ENCODE results near the gene JAK3.

JAK3 gene

DNA sequence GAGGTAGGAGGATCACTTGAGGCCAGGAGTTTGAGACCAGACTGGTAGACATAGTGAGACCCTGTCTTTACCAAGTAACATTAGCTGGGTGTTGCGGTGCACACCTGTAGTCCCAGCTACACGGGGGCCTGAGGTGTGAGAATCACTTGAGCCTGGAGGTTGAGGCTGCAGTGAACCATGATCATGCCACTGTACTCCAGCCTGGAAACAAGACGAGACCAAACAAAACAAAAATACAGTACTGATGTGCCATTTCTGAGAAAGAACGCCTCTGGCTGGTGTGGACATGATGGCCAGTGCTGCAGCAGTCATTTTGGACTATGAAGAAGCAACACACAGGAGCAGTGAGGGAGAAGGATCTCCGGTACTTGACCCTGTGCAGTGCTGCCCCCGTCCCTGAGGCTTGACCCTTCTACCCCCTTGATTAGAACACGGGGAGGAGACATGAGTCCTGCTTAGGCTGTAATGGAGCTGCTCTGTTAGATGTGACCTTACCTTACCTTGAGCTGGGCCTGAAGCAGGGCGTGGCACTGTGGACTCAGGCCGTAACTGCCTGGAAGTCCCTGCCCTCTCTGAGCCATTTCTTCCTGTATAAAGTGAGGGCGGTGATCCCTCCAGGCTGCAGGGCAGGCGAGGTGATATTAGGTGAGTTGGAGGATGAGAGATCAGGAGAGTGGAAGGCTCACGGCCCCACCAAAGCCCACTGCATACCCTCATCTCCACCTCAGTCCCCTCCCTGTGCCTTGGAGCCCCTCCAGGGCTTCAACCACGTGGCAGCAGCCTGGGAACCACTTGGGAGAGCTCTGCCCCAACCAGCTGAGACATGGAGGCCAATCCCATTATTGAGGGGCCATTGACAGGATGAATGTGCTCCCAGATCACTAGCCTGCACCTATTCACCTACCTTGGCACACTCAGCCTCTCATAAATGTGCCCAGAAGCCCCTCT, 17.9 kb upstream of the JAK3 start:
- no peak for DNase-seq (ENCODE audit: low read depth)

DNA sequence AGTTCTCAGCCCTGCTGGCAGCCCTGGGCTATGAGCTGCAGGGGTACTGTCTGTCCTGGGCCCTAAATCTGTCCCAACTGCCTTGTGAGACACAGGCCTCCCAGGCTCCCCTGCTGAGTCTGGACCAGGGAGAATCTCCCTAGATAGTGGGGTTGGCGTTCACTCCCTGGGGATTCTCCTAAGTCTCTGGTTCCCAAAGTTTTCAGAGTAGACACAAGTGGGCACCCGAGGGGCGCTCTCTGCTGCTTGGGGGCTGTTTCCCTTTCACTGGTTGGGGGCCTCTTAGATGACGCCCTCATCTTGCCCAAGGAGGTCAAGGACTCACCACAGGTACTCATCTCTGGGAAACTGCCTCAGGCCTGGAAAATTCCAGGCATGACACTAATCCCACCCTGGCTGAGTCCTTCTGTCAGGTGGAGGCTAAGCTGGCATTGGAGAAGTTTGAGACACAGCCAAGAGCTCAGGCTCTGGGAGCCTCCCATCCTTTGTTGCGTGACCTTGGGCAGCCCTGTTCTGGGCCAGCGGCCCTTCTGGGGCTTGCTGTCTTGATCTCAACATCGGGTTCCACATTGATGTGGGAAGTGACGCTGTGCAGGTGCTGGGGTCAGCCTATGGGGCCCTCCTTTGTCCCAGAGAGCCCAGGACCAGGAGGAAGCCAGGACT, 15.9 kb upstream of the JAK3 start:
- no peak for DNase-seq (ENCODE audit: low read depth)

DNA sequence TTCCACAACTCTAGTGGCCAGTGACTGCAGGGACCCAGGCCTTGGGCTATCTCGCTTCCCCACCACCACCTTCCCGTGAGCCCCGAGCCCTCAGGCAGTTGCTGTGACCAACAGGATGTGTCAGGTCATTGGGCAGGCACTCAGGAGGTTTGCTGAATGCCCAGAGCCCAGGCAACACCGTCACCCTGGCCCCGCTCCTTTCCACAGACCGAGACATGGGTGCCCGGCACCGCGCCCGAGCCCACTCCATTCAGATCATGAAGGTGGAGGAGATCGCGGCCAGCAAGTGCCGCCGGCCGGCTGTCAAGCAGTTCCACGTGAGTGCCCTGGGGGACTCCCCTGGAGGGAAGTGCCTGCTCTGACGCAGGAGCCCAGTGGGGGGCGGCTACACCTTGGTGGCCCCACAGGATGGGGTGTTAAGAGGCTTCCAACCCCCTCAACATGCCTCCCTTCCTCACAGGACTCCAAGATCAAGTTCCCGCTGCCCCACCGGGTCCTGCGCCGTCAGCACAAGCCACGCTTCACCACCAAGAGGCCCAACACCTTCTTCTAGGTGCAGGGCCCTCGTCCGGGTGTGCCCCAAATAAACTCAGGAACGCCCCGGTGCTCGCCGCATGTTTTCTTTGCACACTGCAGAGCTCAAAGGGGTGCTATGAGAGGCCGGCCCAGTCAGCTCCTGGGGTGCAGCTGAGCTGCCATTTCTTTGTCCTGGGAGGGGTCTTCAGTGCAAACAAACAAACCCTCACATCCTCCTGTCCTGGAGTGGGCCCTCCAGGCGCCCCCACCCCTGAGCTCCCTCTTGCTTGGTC, 15.1 kb upstream of the JAK3 start:
- DNase-seq (ENCODE audit: low read depth) = no peak

DNA sequence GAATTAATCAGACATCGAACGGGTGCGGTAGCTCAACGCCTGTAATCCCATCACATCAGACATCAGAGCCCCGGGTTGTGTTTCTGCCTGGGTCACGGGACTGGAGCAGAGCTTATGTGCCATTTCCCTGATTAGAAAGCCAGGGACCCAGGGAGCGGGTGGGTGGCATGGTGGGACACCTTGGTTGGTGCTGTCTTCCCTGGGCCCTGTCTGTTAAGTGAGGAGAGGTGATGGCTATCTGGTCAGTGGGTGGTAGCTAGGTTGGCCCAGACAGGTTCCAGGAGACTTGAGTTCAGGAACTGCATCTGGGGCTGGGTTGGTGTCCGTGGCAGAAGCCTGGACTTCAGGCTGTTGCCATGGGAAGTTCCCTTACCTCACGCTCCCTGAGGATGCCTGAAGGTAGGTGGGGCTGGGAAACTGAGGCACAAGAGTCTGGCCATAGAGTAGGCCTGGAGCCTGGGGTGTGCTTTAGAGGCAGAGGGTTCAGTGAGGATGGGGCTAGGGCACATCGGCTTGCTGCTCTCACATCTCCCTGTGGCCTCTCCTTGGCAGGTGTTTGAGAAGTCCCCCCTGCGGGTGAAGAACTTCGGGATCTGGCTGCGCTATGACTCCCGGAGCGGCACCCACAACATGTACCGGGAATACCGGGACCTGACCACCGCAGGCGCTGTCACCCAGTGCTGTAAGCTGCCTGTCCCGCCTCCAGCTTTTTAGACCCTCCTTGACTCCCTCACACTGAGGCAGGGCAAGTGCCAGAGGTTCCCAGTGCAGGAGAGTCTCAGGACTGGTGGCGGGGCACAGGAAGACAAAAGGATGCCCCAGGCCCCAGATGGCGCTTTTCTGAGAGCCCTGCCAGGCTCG, 14.0 kb upstream of the JAK3 start:
- no peak for DNase-seq (ENCODE audit: low read depth)

DNA sequence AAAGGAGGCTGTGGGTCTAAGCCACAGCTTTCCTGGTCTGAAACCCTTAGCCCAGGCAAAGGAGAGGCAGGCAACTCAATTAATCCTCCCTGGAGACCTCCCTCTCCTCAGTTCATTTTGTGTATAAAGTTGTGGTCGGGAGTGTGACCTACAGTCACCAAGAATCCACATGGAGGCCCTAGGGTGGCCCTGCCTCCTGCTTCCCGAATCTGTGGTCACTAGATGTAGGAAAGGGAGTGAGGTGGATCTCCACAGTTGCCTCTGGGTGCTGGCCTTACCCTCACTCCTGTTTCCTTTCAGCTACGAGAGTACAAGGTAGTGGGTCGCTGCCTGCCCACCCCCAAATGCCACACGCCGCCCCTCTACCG, 13.2 kb upstream of the JAK3 start:
- DNase-seq (ENCODE audit: low read depth) = no peak

DNA sequence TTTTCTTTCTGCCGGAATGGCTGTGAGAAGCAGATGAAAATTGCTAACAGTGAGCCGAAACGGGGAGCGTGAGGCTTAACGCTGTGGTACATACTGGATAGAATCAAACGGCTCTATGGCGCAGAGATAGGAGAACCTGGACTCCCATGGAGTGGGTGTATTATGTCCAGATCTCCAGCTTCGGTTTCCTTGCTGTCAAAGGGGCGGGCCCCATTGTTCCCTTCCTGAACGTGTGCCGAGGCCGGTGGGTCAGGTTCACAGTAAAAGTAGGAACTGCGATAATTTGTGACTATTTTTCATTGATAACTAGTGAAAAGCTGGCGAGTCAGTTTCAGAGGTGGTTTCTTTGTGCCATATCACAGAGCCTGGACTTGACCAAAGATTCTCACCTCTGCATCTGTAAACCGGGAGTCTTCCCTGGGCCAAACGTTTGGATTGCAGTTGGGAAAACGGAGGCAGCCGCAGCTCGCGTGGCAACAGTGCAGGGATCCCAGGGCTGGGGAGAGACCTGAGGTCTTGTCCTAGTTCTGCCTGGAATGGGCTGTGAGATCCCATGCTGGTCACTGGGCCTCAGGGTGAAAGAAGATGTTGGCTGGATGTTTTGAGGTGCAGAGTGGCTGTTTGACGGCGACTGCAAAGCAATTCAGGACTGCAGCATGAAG, 12.7 kb upstream of the JAK3 start:
- no peak for DNase-seq (ENCODE audit: low read depth)

DNA sequence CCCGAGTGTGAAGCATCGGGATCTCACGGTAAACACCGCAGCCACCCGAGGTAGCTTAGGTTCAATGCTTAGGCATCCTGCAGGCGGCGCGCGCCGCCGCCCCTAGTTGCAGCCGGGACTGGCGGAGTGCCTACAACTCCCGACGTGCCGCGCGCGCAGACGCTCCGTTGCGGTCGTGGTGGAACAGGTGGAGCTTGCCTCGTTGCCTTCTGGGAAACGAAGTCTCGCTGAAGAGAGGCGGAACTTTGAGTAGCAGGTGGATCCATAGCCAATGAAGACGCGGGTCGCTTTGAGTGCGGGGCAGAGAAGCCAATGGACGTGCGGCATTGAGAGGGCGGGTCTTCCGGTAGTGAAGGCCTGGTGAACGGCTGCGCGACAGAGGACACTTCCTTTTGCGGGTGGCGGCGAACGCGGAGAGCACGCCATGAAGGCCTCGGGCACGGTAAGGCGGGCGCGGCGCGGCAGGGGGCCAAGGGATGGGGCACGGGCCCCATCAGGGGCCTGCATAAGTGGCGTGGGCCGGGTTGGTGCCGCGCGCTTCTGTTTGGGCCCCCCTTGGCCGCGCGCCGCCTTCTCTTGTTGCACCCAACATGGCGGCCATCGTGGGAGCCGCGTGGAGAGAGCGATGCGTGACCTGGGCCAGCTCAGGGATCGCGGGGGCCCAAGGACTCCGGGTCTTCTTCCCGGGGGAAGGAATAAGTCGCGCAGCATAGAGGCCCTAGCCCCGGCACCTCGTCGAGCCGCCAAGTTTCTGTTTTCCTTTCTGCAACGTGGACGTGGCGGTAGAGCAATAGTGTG, 11.9 kb upstream of the JAK3 start, which contains the start of gene RPL18A:
Gene RPL18A (plus strand): TSS at position 378 of the 798 bp plus-strand sequence. CDS start 47 bp downstream, at position 425.
- peak; percentile 98 for DNase-seq (ENCODE audit: low read depth)

DNA sequence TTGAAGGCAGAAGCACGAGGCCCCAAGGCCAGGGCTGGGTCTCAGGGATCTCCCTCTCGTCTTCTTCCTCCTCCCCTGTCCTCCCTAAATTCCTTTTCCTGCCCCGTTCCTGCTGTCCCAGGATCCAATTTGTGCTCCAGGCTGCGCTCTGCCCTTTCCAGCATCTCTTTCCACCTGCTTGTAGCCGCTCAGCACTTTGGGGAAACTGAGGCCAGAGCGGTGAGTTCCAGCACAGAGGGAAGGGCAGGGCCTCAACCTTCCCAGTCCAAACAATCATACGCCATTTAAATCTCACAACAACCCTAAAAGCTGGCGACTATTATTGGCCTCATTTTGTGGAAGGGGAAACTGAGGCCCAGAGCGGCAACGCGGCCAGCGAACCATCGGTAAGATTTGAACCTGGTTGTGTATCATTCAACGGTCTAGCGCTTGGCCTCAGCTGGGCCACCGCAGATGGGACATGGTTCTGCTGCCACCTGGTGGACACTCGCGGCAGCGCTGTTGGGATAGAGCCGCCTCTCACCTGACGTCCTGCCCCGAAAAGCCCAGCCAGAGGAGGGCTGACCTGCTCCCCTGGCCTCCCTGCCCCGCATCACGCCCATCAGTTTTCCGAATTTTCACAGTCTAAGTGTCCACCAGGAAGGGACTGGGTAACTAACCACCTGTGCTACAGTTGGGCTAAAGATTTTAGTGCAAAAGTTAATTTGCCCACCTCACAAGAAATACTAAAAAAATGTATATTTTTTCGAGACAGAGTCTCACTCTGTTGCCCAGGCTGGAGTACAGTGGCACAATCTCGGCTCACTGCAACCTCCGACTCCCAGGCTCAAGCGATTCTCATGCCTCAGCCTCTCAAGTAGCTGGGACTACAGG, 7.7 kb upstream of the JAK3 start:
- DNase-seq (ENCODE audit: low read depth) = peak; percentile 89

DNA sequence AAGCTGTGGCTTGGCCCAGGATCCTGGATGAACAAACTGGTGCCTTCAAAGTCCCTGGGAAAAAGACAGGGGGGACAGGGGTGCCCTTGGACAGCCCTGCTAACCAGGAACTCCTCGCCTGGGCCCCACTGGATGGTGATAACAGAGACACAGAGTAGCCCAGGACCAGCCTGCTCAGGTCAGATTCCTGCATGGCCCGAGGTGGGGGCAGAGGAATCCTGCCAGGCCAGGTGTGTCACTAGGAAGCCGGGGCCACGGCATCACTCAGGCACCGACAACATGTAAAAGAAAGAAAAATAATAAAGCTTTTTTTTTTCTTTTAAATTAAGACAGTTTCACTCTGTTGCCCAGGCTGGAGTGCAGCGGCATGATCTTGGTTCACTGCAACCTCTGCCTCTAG, 6.3 kb upstream of the JAK3 start:
- DNase-seq (ENCODE audit: low read depth) = no peak

DNA sequence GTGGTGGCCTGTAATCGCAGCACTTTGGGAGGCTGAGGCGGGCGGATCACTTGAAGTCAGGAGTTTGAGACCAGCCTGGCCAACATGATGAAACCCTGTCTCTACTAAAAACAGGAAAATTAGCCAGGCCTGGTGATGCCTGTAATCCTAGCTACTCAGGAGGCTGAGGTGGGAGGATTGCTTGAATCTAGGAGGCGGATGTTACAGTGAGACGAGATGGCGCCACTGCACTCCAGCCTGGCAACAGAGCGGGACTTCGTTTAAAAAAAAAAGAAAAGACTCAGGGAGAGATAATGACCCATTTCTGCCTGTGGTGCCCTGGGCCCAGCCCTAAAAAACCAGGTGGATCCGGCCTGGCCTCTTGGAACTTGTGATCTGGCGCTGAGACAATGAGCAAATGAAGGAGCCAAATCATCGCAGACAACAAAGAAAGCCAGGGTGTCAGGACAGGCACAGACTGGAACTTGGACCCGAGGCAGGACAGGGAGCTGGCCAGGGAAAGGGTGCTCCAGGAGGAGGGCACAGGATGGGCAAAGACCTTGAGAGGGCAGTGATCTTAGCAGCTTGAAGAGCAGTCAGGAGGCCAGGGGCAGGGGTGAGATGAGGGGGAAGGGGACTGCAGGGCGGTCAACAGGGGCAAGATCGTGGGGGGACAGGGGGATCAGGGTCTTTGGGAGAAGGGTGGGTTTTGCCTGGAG, 962 bp upstream of the JAK3 start:
- no peak for DNase-seq (ENCODE audit: low read depth)

DNA sequence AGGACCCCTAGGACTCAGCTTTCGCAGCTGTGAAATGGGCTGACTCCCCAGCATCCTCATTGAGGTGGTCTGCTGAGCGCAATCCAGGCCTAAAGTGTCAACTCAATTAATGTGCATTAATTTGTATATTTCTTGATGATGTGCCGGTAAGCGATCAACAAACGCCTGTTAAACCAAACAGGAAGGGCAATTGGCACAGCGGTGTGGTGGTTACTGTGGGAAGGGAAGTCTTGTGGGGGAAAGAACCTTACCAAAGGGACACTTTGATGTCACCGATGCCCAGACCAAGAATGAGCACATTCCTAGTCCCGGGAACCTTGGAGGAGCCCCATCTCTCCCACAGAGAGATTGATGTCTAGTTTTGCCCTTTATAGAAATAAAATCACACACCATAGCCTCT, 1.6 kb downstream of the JAK3 start:
- no peak for DNase-seq (ENCODE audit: low read depth)

DNA sequence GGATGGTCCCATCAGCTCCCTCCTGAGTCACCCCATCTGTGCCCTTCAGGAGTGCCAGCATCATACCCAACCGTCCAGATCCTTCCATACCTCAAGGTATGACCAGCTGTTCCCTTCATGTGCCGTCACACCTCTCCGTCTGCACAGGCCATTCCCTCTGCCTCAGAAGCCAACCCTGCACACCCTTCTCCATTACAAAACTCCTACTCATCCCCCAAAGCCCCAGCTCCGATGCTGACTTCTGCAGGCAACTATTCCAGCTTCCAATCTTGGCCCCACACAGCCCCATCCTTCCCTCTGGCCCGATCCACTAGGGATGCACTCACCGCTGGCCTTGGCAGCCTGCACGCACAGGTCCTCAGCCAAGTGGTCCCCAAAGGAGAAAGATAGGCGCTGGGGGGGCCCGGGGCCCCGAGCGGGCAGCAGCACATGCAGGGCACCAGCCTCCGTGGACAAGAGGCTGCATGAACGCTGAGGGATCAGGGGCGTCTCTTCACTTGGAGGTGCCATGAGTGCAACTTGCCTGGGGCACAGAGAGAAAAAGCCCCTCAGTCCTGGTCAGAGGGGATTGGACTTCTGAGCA, 3.8 kb downstream of the JAK3 start:
- no peak for DNase-seq (ENCODE audit: low read depth)

DNA sequence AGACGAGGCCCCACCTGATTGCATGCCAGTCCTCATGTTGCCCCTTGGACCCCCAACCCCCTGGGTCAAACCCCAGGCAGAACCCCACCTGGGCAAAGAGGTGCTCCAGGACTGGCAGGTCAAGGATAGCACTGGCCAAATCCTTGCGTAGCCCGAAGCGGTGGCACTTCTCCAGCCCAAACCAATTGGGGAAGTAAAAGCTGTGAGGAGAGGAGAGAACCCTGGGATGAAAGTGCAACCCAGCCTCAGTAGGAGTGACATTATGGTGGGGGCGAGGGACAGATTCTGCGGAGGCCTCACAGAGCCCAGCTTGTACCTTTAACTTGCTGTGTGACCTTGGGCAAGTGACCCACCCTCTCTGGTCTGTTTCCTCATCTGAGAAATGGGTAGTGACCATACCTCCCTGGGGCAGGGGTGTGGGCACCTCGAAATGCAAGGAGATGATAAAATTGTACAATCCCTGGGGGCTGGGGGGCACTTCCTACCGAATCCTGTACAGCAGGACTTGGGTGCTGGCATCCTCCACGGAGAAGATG, 4.4 kb downstream of the JAK3 start:
- no peak for DNase-seq (ENCODE audit: low read depth)

DNA sequence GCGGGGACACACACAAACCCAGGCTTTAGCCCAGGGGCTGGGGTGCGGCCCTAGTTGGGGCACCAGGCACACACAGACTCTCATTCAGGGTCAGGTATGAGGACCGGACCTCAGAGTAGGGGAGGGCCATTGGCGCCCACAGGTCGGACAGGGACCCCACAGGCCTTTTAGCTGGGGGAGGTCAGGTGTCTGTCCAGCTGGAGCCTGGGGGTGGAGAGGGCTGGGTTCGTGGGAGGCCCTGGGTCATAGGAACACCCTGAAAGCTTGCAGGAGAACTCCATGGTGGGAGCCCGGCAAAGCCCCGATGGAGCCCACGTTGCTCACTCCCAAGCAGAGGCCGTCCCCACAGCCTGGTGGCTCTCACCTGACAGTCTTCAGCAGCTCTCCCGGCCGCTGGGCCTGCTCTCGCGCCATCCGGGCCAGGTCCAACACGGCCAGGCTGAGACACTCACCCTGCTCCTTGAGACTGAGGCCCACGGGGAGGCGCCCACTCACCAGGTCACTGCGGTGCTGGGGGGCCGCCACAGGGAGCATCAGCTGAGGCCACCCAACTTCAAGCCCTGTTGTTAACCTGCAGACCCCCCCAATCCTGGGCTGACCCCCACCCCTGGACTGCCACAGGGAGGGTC, 5.0 kb downstream of the JAK3 start:
- DNase-seq (ENCODE audit: low read depth) = no peak

DNA sequence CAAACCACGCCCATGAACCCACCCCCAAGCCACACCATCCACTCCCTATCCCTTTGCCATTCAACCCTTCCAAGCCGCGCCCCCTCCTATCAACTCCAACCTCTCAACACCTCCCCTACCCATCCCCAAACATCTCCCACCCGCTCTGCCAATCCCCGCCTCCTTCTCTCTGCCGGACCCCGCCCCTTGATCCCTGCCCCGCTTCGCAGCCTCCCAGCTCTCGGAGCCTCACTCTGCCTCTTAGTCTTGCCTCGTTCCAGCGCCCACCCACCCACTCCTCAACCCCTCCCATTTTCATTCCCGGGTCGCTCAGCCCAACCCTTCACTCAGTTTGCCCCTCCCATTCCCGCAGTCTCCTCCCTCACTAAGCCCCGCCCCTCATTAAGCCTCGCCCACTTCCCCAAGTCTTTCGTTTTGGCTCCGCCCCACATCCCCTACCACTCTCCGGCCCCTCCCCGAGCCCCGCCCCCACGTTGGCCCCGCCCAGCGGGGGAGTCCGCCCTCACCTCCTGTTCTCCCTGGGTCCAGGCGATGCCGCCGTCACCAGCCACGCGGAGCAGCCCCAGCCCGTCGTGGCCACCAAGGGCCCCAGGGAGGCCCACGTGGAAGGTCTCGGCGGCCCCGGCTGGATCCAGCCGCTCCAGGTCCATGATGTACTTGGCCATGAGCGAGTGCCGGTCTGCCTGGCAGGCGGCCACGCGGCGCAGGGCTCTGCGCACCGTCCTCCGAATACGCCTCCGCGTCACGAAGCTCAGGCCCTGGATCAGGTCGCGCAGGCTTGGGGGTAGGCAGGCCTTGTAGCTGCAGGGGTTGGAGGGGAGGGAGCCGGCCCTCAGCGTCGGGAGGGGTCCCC, 5.7 kb downstream of the JAK3 start:
- peak; percentile 76 for DNase-seq (ENCODE audit: low read depth)

DNA sequence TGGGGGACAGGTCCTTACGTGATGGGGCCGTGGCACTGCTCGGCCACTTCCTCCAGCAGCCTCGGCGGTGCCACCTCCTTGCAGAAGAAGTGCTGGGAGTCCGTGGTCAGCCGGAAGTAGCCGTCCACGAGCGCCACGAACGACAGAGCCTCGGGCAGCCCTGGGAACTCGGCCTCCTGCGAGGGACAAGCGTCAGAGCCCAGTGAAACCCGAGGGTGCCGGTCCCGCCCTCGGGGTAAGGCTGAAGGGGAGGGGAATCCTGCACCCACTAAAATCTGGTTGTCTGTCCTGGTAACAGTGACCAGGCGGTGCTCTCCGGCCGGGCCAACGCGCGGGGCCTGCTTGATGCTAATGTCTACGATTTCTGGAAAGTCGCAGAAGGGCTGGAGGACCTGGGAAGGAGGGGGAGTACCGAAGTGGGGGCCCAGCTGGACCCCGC, 6.4 kb downstream of the JAK3 start:
- no peak for DNase-seq (ENCODE audit: low read depth)

Data from activated T-cell treated with anti-CD3 and anti-CD28 coated beads for 48 hours (primary cell).